ENCODE measurements around the gene ZNF276.

The ZNF276 gene

GRCh38 chr16:89785523-89786155, 64.3 kb downstream of the ZNF276 start:
- H3K4me1 Mint-ChIP-seq = peaks cover 0 to 2% of the 10 kb centered on the region in 2 donors
- ATAC-seq (replicated peaks) (no peak), DNase-seq (no peak)
- no peak overlapping the region for H3K27ac Mint-ChIP-seq
- peaks cover 40 to 50% of the 10 kb centered on the region in 2 donors for H3K36me3 Mint-ChIP-seq
- no peak overlapping the region for H3K4me3 Mint-ChIP-seq
- no peaks in the 10 kb centered on the region for H3K9me3 Mint-ChIP-seq
- H3K27me3 Mint-ChIP-seq = no peaks in the 10 kb centered on the region

- Mint-ChIP-seq H3K4me1 (peaks cover 0 to 2% of the 10 kb centered on the region in 2 donors), H3K27ac (no peak overlapping the region), H3K4me3 (no peak overlapping the region), H3K9me3 (no peaks in the 10 kb centered on the region), H3K27me3 (no peaks in the 10 kb centered on the region), H3K36me3 (peaks cover 44 to 59% of the 10 kb centered on the region in 2 donors)
- ATAC-seq (replicated peaks) (no peak), DNase-seq (no peak)
Measured at GRCh38 chr16:89786474-89787364, 65.4 kb downstream of the ZNF276 start.

DNA sequence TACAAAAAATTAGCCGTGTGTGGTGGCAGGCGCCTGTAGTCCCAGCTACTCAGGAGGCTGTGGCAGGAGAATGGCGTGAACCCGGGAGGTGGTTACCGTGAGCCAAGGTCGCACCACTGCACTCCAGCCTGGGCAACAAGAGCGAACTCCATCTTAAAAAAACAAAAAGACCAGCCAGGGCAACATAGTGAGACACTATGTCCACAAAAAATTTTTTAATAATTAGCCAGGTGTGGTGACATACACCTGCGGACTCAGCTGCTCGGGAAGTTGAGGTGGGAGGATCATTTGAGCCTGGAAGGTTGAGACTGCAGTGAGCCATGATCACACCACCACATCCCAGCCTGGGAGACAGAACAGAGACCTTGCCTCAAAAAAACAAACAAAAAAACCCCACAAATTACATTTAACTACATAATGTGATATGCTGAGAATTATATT, 66.0 kb downstream of the ZNF276 start:
- Mint-ChIP-seq H3K27ac (no peak overlapping the region), H3K27me3 (no peaks in the 10 kb centered on the region), H3K4me3 (no peak overlapping the region), H3K36me3 (peaks cover 50 to 62% of the 10 kb centered on the region in 2 donors), H3K4me1 (peaks cover 0 to 2% of the 10 kb centered on the region in 2 donors), H3K9me3 (no peaks in the 10 kb centered on the region)
- DNase-seq (no peak), ATAC-seq (replicated peaks) (no peak)
